ENCODE data around the gene CYTH2.

CYTH2 gene

DNA sequence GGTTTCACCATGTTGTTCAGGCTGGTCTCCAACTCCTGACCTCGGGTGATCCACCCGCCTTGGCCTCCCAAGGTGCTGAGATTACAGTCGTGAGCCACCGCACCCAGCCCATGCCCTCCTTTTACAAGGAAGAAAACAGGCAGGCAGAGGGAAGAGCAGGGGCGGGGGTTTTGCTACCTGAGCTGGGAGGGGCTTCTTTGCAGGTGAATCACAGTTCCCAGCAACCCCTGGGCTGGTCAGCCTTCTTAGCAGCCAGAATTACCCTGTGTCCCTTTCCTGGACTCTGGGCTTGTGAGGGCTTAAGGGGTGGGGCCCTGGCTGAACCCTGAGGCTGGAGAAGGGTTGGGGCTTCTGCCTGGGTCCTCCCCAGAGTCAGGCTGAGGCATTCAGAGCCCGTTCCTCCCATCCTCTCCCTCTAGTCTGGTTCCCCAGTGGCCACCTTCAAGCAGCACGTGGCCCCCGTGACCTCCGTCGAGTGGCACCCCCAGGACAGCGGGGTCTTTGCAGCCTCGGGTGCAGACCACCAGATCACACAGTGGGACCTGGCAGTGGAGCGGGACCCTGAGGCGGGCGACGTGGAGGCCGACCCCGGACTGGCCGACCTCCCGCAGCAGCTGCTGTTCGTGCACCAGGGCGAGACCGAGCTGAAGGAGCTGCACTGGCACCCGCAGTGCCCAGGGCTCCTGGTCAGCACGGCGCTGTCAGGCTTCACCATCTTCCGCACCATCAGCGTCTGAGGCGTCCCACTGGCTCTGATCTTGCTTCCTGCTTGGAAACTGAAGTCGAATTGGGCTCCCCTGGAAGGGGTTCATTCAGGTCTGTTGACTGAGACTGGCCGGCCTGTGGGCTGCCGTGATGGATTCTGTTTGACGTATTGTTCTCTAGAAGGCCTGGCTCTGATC, 16.6 kb upstream of the CYTH2 start:
- no peaks in the 10 kb centered on the region for H3K4me1 ChIP-seq (ENCODE audit: low read length)
- no peak overlapping the region for H3K27ac ChIP-seq (ENCODE audit: low read length)
- 0 out of 2 replicates have a peak, but pooled peaks cover 3% of the 10 kb centered on the region for H4K20me1 ChIP-seq (ENCODE audit: insufficient read depth, low read length)
- H2AFZ ChIP-seq (ENCODE audit: low read depth, low read length), result no peak overlapping the region
- H3K36me3 ChIP-seq (replicated peaks; ENCODE audit: low read depth, low read length), result peaks cover 75% of the 10 kb centered on the region
- no peaks in the 10 kb centered on the region for H3K9me3 ChIP-seq (ENCODE audit: insufficient read depth, low read length)
- H3K79me2 ChIP-seq (ENCODE audit: low read length), result peaks cover 66% of the 10 kb centered on the region
- H3K4me3 ChIP-seq (ENCODE audit: low read length), result no peak overlapping the region
- no peak for TF ChIP-seq EZH2phosphoT487 (IDR thresholded peaks at IDR 0.05; ENCODE audit: low read depth)
- TF ChIP-seq, protein P1, sequence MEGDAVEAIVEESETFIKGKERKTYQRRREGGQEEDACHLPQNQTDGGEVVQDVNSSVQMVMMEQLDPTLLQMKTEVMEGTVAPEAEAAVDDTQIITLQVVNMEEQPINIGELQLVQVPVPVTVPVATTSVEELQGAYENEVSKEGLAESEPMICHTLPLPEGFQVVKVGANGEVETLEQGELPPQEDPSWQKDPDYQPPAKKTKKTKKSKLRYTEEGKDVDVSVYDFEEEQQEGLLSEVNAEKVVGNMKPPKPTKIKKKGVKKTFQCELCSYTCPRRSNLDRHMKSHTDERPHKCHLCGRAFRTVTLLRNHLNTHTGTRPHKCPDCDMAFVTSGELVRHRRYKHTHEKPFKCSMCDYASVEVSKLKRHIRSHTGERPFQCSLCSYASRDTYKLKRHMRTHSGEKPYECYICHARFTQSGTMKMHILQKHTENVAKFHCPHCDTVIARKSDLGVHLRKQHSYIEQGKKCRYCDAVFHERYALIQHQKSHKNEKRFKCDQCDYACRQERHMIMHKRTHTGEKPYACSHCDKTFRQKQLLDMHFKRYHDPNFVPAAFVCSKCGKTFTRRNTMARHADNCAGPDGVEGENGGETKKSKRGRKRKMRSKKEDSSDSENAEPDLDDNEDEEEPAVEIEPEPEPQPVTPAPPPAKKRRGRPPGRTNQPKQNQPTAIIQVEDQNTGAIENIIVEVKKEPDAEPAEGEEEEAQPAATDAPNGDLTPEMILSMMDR (IDR thresholded peaks at IDR 0.05; ENCODE audit: low read depth, low read length), result no peak
- no peaks in the 10 kb centered on the region for H3K27me3 ChIP-seq (ENCODE audit: low read depth, low read length)
- H3K9ac ChIP-seq (ENCODE audit: low read length), result no peak overlapping the region
- H3K4me2 ChIP-seq (ENCODE audit: low read length), result no peak overlapping the region

DNA sequence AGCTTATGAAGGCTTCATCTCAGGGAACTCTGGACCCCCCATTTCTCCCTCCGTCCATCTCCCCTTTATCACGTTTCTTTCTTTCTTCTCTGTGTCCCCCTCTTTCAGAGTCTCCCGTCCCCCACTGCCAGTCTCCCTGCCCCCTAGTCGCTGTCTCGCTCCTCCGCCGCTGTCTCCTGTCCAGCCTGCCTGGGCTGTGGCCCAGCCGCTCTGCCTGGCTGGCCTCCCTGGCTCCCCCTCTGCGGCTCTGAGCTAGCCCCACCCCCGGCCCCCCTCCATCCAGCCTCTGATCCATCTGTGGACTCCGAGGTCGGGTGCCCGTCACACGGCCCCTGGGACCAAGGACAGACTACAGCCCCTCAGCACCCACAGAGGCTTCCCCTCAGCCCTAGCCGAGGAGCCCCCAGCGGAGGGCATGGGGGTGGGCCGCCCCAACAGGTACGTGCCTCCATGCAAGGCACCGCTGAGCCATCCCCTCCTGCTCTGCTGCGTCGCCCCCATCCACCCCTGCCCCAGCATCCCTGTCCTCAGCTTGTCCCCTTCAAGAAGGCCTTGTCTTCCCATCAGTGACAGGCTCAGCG, 14.9 kb upstream of the CYTH2 start:
- H3K4me1 ChIP-seq (ENCODE audit: low read length), result no peaks in the 10 kb centered on the region
- no peak overlapping the region for H3K27ac ChIP-seq (ENCODE audit: low read length)
- H3K9me3 ChIP-seq (ENCODE audit: insufficient read depth, low read length), result no peaks in the 10 kb centered on the region
- no peak overlapping the region for H2AFZ ChIP-seq (ENCODE audit: low read depth, low read length)
- peaks cover 70% of the 10 kb centered on the region for H3K36me3 ChIP-seq (replicated peaks; ENCODE audit: low read depth, low read length)
- H3K4me2 ChIP-seq (ENCODE audit: low read length), result no peak overlapping the region
- no peak overlapping the region for H3K4me3 ChIP-seq (ENCODE audit: low read length)
- H3K27me3 ChIP-seq (ENCODE audit: low read depth, low read length), result no peaks in the 10 kb centered on the region
- peaks cover 62% of the 10 kb centered on the region for H3K79me2 ChIP-seq (ENCODE audit: low read length)
- H4K20me1 ChIP-seq (ENCODE audit: insufficient read depth, low read length), result 0 out of 2 replicates have a peak, but pooled peaks cover 3% of the 10 kb centered on the region
- TF ChIP-seq, protein P1 (IDR thresholded peaks at IDR 0.05; ENCODE audit: low read depth, low read length), result no peak
- TF ChIP-seq EZH2phosphoT487 (IDR thresholded peaks at IDR 0.05; ENCODE audit: low read depth), result no peak
- no peak overlapping the region for H3K9ac ChIP-seq (ENCODE audit: low read length)

DNA sequence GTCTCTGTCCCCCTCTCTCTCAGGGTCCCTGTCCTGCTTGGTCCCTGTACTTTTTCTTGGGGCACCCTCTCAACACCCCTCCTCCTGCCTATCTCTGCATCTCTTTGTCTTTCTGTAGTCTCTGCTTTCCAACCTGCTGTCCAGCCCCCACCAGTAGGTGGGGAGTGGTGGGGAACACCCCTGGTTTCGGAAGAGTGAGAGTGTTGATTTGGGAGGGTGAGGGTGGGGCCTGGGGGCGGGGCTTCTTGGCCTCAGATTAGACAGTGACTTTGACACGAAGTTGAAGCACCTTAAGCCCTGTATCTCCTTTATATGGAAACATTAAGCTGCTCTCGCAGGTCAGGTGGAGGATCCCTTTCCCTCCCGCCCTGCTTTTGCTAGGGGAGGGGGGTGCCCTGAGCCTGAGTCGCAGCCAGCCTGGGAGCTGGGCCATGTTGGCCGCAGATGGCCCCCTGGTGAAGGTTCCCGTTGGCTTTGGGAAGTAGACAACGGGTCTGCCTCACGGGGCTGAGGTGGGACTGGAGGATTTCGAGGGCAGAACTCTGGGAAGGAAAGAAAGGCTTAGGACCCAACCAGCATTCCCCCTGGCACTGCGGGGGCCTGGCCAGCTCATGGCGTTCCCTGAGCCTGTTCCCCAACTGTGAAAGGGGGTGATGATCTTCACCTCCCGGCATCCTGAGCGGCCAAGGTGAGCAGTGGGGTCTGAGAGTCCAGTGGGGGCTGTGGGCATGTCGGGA, 13.8 kb upstream of the CYTH2 start, which contains the start of gene KCNJ14:
Gene KCNJ14 (plus strand): TSS at position 404 of the 737 bp plus-strand sequence. CDS start 6,151 bp downstream, outside the sequence.
- H3K27ac ChIP-seq (ENCODE audit: low read length), result no peak within 1 kb of the TSS
- no peak within 1 kb of the TSS for H3K9ac ChIP-seq (ENCODE audit: low read length)
- no peaks in the 10 kb centered on the region for H3K9me3 ChIP-seq (ENCODE audit: insufficient read depth, low read length)
- no peak for TF ChIP-seq EZH2phosphoT487 (IDR thresholded peaks at IDR 0.05; ENCODE audit: low read depth)
- TF ChIP-seq, protein P1 (IDR thresholded peaks at IDR 0.05; ENCODE audit: low read depth, low read length), result no peak
- H2AFZ ChIP-seq (ENCODE audit: low read depth, low read length), result no peak within 1 kb of the TSS
- 0 out of 2 replicates have a peak, but pooled peaks cover 3% of the 10 kb centered on the region for H4K20me1 ChIP-seq (ENCODE audit: insufficient read depth, low read length)
- no peaks in the 10 kb centered on the region for H3K27me3 ChIP-seq (ENCODE audit: low read depth, low read length)
- peaks cover 64% of the 10 kb centered on the region for H3K36me3 ChIP-seq (replicated peaks; ENCODE audit: low read depth, low read length)
- H3K4me2 ChIP-seq (ENCODE audit: low read length), result no peak within 1 kb of the TSS
- H3K79me2 ChIP-seq (ENCODE audit: low read length), result peaks cover 62% of the 10 kb centered on the region
- H3K4me3 ChIP-seq (ENCODE audit: low read length), result no peak within 1 kb of the TSS
- H3K4me1 ChIP-seq (ENCODE audit: low read length), result no peaks in the 10 kb centered on the region
